Sigmoid colon (tissue), 7 donors: ENCODE results near the gene HOXA5. TPM values are rescaled to one million over a fixed set of nuclear protein-coding genes. Genes with fewer than 3 reads are reported as not detected.

ENCODE experiments used
- DNase-seq: peaks from one replicate; pipeline ENCODE4 v3.0.0-alpha.2; 2019
- H3K27ac ChIP-seq, 4 donors: fragments of 200-600 bp; sonication (generic); one replicate each; pipeline ENCODE4 v1.5.1; 2016 to 2019; ENCODE audit warnings: mild to moderate bottlenecking in 1 of 4
- H3K27me3 ChIP-seq, 3 donors: fragments of 200-600 bp; sonication (generic); one replicate each; pipeline ENCODE4 v1.5.1; 2019; ENCODE audit warnings: mild to moderate bottlenecking in 1 of 3
- H3K36me3 ChIP-seq, 4 donors: fragments of 200-600 bp; sonication (generic); one replicate each; pipeline ENCODE4 v1.5.1; 2016 to 2019
- H3K4me1 ChIP-seq, 4 donors: fragments of 200-600 bp; sonication (generic); one replicate each; pipeline ENCODE4 v1.5.1; 2017 to 2019
- H3K4me3 ChIP-seq, 4 donors: fragments of 200-600 bp; sonication (generic); one replicate each; pipeline ENCODE4 v1.5.1; 2017 to 2019; ENCODE audit warnings: mild to moderate bottlenecking in 2 of 4, moderate library complexity in 1 of 4
- H3K9me3 ChIP-seq, 4 donors: fragments of 200-600 bp in 3 of 4; sonication (generic) in 3 of 4; one replicate each; pipeline versions ENCODE4 v1.5.1 to v1.6.1; 2013 to 2019
- EP300 ChIP-seq, 4 donors: sonication (generic); formaldehyde crosslinking; IDR thresholded peaks; one replicate each; pipeline ENCODE4 v1.6.1; 2017; ENCODE audit warnings: antibody characterized with exemption in 4 of 4
- POLR2A ChIP-seq, 2 donors: fragments of 450-650 bp; IDR thresholded peaks; one replicate each; pipeline ENCODE4 v1.6.1; 2016; ENCODE audit warnings: antibody characterized with exemption in 2 of 2, mild to moderate bottlenecking in 2 of 2, moderate library complexity in 2 of 2
- POLR2AphosphoS5 ChIP-seq, 4 donors: sonication (generic); formaldehyde crosslinking; IDR thresholded peaks; one replicate each; pipeline ENCODE4 v1.6.1; 2017; ENCODE audit warnings: antibody characterized with exemption in 4 of 4
- WGBS, 2 donors: extraction: QIAGEN DNeasy Blood & Tissue Kit; methylation state at CpG; one replicate each; pipeline ENCODE4 v1.1.7; 2013; 5-methylcytosine and 5-hydroxymethylcytosine counted together
- intact Hi-C: fragments of 100-400 bp; cut with DNase I; formaldehyde crosslinking; loops from one replicate; pipeline ENCODE4 v1.15.1; 2023
- polyA plus RNA-seq, 3 donors: library from polyadenylated mRNA; stranded (reverse); fragments of 200-250 nt; gene quantifications; one replicate each; pipeline ENCODE4 v1.2.3, GENCODE V29; 2013
- total RNA-seq, 4 donors: library from RNA; depleted of rRNA; stranded (reverse); fragments of >200 nt; gene quantifications; one replicate each; pipeline ENCODE4 v1.1.0, GENCODE V29; 2016
- TF ChIP-seq, protein P1 (sequence below), 4 experiments: fragments of 450-650 bp in 3 of 4; fragments of 200-600 bp in 1 of 4; IDR thresholded peaks; one replicate each; pipeline ENCODE4 v1.5.1; 2016 to 2019; ENCODE audit warnings: antibody characterized with exemption in 4 of 4, mild to moderate bottlenecking in 3 of 4, moderate library complexity in 2 of 4
- donor health status: healthy with polysubstance abuse.
- donor health status: Bipolar disorder and iron deficiency.
- donor health status: healthy.

HOXA5 gene
- total and polyA plus RNA-seq, 7 donors, result 3.2 to 14.3 (median 10.2) TPM

DNA sequence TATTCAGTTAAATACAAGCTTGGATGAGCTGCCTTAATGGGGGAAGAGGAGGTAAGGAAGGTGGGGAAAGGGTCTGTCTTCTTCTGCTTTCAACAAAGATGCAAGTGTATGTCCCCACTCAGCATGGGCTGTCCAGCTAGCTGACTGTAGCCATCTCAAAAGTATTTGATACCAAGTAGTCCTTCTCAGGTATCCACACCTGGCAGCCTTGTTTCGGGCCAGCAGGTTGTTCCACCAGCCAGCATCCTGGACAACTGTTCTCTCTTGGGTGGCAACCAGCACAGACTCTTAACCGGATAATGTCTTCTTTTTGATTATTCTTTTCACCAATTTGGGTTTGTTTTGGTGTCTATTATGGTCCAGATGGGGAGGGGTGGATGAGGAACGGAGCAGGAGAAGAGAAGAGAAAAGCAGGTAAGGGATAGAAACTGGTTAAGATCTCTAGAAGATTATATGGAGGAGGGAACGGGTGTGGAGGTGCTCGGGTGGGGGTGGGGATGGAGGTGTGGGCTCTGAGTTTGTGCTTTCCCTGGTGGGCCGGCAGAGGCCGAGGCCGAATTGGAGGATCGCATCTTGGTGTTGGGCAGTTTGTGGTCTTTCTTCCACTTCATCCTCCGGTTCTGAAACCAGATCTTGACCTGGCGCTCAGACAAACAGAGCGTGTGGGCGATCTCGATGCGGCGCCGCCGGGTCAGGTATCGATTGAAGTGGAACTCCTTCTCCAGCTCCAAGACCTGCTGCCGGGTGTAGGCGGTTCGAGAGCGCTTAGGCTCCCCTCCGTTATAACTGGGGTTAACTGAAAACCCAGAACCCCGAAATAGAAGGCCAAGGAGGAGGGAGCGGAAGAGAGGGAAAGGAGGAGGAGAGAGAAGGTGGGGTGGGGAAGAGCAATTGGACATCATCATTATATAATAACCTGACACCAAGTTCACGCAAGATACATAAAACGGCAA, 14.4 kb downstream of the HOXA5 start:
- Histone ChIP-seq H3K9me3 (no peaks in the 10 kb centered on the region), H3K27ac (peak overlapping the region; percentile 91 to 99 (median 94)), H3K4me1 (peaks cover 0 to 75% (median 60%) of the 10 kb centered on the region in 4 donors), H3K27me3 (no peaks in the 10 kb centered on the region), H3K4me3 (peak overlapping the region; percentile 34 to 88 (median 80)), H3K36me3 (no peaks in the 10 kb centered on the region)
- no peak for DNase-seq
- WGBS, 2 donors, result 19 to 72% methylated on average over 28 of the region's 28 CpGs
- no peak for TF ChIP-seq POLR2A (IDR thresholded peaks at IDR 0.05)
- TF ChIP-seq, protein P1, sequence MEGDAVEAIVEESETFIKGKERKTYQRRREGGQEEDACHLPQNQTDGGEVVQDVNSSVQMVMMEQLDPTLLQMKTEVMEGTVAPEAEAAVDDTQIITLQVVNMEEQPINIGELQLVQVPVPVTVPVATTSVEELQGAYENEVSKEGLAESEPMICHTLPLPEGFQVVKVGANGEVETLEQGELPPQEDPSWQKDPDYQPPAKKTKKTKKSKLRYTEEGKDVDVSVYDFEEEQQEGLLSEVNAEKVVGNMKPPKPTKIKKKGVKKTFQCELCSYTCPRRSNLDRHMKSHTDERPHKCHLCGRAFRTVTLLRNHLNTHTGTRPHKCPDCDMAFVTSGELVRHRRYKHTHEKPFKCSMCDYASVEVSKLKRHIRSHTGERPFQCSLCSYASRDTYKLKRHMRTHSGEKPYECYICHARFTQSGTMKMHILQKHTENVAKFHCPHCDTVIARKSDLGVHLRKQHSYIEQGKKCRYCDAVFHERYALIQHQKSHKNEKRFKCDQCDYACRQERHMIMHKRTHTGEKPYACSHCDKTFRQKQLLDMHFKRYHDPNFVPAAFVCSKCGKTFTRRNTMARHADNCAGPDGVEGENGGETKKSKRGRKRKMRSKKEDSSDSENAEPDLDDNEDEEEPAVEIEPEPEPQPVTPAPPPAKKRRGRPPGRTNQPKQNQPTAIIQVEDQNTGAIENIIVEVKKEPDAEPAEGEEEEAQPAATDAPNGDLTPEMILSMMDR (IDR thresholded peaks at IDR 0.05), result no peak
- peak in 1 of 4 donors; percentile 2 for TF ChIP-seq POLR2AphosphoS5 (IDR thresholded peaks at IDR 0.05)
- intact Hi-C loops, result no loop called here

DNA sequence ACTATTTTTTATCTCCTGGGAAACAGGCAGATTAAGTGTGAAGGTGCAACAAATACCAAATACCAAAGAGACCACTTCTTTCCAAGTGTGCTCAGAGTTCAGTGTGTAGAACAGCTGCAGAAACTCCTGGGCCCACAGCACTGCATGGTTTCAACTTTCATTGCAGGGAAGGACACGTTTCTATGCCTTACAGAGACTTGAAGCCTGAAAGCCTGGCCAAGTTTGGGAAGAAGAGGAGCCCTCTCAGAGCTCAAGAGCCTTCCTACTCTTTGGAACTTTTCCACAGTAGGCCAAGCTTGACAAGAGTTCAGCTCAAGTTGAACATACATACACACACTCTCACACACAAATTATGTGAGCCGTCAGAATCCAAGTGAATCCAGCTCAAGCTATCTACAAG, 15.4 kb downstream of the HOXA5 start:
- WGBS, 2 donors, result 29 to 52% methylated on average over 2 of the region's 2 CpGs
- peak overlapping the region; percentile 91 to 99 (median 94) for H3K27ac ChIP-seq
- no peaks in the 10 kb centered on the region for H3K27me3 ChIP-seq
- intact Hi-C loops, result no loop called here
- no peaks in the 10 kb centered on the region for H3K36me3 ChIP-seq
- H3K9me3 ChIP-seq, result no peaks in the 10 kb centered on the region
- TF ChIP-seq POLR2AphosphoS5 (IDR thresholded peaks at IDR 0.05), result peak in 3 of 4 donors; percentile 5 to 42 (median 36)
- TF ChIP-seq POLR2A (IDR thresholded peaks at IDR 0.05), result no peak
- no peak for TF ChIP-seq EP300 (IDR thresholded peaks at IDR 0.05)
- H3K4me3 ChIP-seq, result no peak overlapping the region
- DNase-seq, result no peak
- peaks cover 0 to 74% (median 61%) of the 10 kb centered on the region in 4 donors for H3K4me1 ChIP-seq

DNA sequence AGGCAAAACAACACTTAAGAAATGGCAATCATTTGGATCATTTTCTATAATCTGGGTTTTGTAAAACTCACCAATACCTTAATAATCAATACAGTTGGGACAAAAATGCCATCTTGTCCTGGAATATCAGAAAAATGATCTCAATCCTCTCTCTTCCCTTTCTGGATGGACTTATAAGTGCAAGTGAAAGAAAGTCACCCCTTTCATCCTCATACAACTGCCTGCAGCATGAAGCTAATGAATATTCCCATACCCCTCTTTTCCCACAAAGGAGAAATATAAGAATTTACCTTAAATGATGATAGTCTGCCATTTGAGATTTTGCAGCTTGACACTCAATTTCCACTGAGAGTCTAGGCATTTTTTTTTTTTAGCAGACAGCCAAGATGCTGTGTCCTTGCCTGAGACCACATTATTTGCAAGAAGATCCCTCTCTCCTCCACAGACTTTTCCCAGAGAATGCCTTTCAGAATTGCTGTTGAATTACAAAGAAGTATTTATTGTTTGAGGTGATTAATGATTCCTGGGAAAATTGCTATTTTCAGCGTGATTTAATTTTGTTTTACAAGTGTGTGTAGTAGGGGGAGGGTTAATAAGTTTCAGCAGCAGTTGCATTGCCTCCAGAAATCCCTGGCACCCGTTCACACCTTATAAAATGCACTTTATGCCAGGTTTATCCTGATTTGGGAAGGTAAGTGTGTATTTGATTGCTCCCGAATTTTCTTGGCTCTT, 16.7 kb downstream of the HOXA5 start:
- 8 to 55% methylated on average over 3 of the region's 3 CpGs for WGBS, 2 donors
- H3K4me3 ChIP-seq, result no peak overlapping the region
- TF ChIP-seq POLR2A (IDR thresholded peaks at IDR 0.05) (no peak), POLR2AphosphoS5 (IDR thresholded peaks at IDR 0.05) (no peak), EP300 (IDR thresholded peaks at IDR 0.05) (no peak)
- TF ChIP-seq, protein P1 (IDR thresholded peaks at IDR 0.05), result no peak
- H3K4me1 ChIP-seq, result peaks cover 0 to 71% (median 55%) of the 10 kb centered on the region in 4 donors
- H3K27ac ChIP-seq, result peak overlapping the region; percentile 4 to 99 (median 92)
- no peaks in the 10 kb centered on the region for H3K27me3 ChIP-seq
- no peak for DNase-seq
- intact Hi-C loops, result no loop called here
- peaks cover 0 to 5% (median under 1%) of the 10 kb centered on the region in 4 donors for H3K36me3 ChIP-seq
- H3K9me3 ChIP-seq, result no peaks in the 10 kb centered on the region

DNA sequence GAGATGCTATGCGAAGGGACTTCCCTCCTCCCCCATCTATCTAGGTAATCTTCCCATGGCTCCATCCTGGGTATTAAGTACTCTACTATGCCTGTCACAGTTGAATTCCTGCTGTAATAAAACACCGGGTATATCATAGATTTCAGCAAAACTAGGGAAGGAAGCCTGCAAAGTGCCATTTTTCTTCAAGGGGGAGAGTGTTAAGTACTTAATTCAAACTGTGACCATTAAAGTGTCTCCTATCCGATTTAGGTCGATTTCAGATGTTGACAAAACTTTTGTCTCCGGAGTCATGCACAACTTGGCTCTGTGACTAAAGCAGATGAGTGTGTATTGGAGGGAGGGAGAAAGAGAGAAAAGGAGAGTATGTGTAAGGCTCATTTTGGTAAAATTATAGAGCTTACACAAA, 17.5 kb downstream of the HOXA5 start:
- DNase-seq, result no peak
- no peak overlapping the region for H3K4me3 ChIP-seq
- H3K4me1 ChIP-seq, result peaks cover 0 to 65% (median 48%) of the 10 kb centered on the region in 4 donors
- H3K9me3 ChIP-seq, result no peaks in the 10 kb centered on the region
- intact Hi-C loops, result no loop called here
- peaks cover 0 to 6% (median 2%) of the 10 kb centered on the region in 4 donors for H3K36me3 ChIP-seq
- WGBS, 2 donors, result 21 to 58% methylated on average over 5 of the region's 5 CpGs
- no peaks in the 10 kb centered on the region for H3K27me3 ChIP-seq
- H3K27ac ChIP-seq, result peak overlapping the region; percentile 16 to 99 (median 82)
- TF ChIP-seq EP300 (IDR thresholded peaks at IDR 0.05) (no peak), POLR2A (IDR thresholded peaks at IDR 0.05) (no peak), POLR2AphosphoS5 (IDR thresholded peaks at IDR 0.05) (no peak)
- TF ChIP-seq, protein P1 (IDR thresholded peaks at IDR 0.05), result no peak
